Mucosa of rectum (tissue), 2 donors: ENCODE data around the gene HTR2B.

Experiments
- H3K27ac ChIP-seq, 2 donors: one replicate each; pipeline ENCODE4 v1.7.0; 2013; ENCODE audit warnings: inconsistent platforms in 2 of 2, low read depth in 2 of 2, low read length in 2 of 2
- H3K27me3 ChIP-seq, 2 donors: one replicate each; pipeline ENCODE4 v1.7.0; 2013; ENCODE audit warnings: low read length in 2 of 2; ENCODE audit not compliant: control insufficient read depth in 2 of 2, insufficient read depth in 2 of 2
- H3K36me3 ChIP-seq, 2 donors: one replicate each; pipeline ENCODE4 v1.7.0; 2013; ENCODE audit warnings: low read length in 2 of 2; ENCODE audit not compliant: control insufficient read depth in 2 of 2, insufficient read depth in 2 of 2
- H3K4me1 ChIP-seq, 2 donors: one replicate each; pipeline ENCODE4 v1.7.0; 2013; ENCODE audit warnings: low read length in 2 of 2, mild to moderate bottlenecking in 1 of 2; ENCODE audit not compliant: control insufficient read depth in 2 of 2, insufficient read depth in 2 of 2
- H3K4me3 ChIP-seq, 2 donors: one replicate each; pipeline ENCODE4 v1.7.0; 2013; ENCODE audit warnings: low read length in 2 of 2
- H3K9ac ChIP-seq, 2 donors: one replicate each; pipeline ENCODE4 v1.7.0; 2013; ENCODE audit warnings: low read length in 2 of 2, low read depth in 1 of 2, mild to moderate bottlenecking in 1 of 2
- H3K9me3 ChIP-seq, 2 donors: one replicate each; pipeline ENCODE4 v1.7.0; 2013; ENCODE audit warnings: low read length in 2 of 2; ENCODE audit not compliant: control insufficient read depth in 2 of 2
- donor health status: healthy.
- donor health status: Normal muscosa, but diverticular disease.

HTR2B gene

DNA sequence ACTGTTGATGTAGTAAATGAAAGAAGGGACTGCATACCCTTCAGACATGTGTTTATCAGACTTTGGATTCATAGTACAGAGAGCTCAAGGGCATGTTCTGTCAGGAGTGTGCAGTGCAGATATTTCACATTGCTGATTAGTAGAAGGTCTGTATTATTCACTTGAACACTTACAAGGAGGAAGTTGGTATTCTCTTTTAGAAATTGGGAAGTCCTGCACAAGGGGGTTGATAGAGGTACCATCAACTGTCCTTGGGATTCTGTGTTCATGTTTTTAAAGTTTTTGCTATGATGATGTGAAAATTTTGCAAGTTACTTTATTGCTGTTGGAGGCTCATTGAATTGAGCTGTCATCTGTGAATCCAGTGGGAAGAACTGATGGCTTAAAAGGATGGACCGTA, 61.5 kb downstream of the HTR2B start:
- Histone ChIP-seq H3K4me1 (peaks cover 8 to 9% of the 10 kb centered on the region in 2 donors), H3K27me3 (no peaks in the 10 kb centered on the region), H3K4me3 (no peak overlapping the region), H3K9me3 (no peaks in the 10 kb centered on the region), H3K27ac (no peak overlapping the region), H3K36me3 (peaks cover 35 to 38% of the 10 kb centered on the region in 2 donors), H3K9ac (no peak overlapping the region)

DNA sequence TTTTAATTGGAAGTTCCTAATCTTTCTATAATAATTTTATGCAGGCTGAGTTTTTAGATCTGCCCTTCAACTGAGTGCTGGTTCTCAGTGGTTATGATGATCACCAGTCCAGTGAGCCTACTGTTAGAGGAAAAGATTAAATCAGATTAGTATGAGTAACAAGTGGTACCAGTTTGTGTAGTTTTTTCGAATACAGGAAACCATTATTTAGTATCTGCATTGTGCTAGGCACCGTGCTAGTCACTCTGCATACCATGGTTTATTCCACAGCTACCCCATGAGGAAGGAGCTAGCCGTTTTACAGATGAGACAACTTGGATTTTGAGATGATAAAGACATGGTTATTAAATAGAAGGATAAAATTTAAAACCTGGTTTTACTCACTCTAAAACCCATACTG, 62.1 kb downstream of the HTR2B start:
- Histone ChIP-seq H3K36me3 (peaks cover 30 to 35% of the 10 kb centered on the region in 2 donors), H3K9ac (no peak overlapping the region), H3K9me3 (no peaks in the 10 kb centered on the region), H3K27ac (no peak overlapping the region), H3K27me3 (no peaks in the 10 kb centered on the region), H3K4me1 (peaks cover 12 to 13% of the 10 kb centered on the region in 2 donors), H3K4me3 (no peak overlapping the region)

DNA sequence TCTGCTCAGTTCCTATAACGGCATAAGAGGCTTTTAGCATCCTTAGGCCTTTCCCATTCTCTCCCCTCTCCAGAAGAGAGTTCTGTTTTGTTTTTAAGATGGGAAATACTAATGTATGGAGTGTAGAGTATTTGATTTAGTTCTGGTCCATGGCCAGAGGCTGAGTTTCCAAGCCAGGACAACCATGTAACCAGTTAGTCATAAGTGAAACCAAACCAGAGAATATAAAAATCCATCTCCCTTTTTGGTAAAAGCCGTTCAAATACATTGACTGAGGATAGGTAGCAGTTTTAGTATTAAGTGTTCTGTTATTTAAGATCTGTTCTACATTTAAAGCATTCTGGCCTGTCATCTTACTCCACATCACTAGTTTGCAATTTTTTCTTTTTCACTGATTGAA, 65.1 kb downstream of the HTR2B start:
- H3K9ac ChIP-seq, result no peak overlapping the region

DNA sequence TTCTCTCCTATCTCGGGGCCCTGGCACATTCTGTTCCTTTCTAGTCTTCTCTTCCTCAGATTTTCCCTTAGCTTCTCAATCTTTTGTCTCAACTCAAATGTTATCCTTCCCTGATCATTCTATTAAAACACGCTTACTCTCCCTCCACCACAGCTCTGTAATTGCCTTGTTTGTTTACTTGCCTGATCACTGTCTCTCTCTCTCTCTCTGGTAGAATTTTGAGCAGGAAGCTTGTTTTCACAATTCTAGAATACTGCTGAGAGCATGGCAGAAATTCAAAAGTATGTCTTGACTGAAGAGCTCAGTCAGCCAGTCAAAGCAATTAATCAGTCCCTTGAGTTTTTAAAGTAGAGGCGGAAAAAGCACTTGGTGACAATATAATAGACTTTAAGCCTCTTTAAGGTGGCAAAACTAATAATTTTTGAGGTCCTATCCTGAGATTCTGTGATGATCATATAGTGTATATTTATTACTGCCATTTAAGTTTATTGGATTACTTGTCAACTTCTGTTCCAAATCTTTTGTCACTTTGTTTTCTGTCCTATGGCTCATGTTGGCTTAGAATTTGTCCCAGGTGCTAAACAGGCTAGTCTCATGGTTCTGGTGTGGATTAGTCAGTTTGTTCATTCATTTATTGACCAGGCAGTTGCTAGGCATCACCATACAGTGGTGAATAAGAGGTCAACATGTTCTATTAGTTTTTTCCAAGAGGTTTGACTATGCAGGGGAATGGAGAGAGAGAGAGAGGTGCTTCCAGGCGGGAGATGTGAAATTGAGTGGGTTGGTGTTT, 65.9 kb downstream of the HTR2B start:
- no peaks in the 10 kb centered on the region for H3K27me3 ChIP-seq
- no peak overlapping the region for H3K4me3 ChIP-seq
- no peak overlapping the region for H3K27ac ChIP-seq
- no peaks in the 10 kb centered on the region for H3K9me3 ChIP-seq
- H3K4me1 ChIP-seq, result peaks cover 16 to 17% of the 10 kb centered on the region in 2 donors
- peaks cover 21% of the 10 kb centered on the region in 2 donors for H3K36me3 ChIP-seq
- no peak overlapping the region for H3K9ac ChIP-seq

More for the DNA sequence above, 65.1 kb downstream of the HTR2B start:
- Histone ChIP-seq H3K9me3 (no peaks in the 10 kb centered on the region), H3K4me1 (peaks cover 16 to 17% of the 10 kb centered on the region in 2 donors), H3K4me3 (no peak overlapping the region), H3K36me3 (peaks cover 23 to 28% of the 10 kb centered on the region in 2 donors), H3K27ac (no peak overlapping the region), H3K27me3 (no peaks in the 10 kb centered on the region)
